Stimulated activated CD4-positive, alpha-beta T cell treated with anti-CD3 and anti-CD28 coated beads, Interleukin-12 subunit alpha, Interleukin-12 subunit beta, amount 100 ng/mL, for 4 hours (primary cell): ENCODE data around the gene BRD4.
"Not testable (repeated sequence)": the region's sequence is repeated elsewhere in the genome, so short reads cannot be mapped to it uniquely, and the experiment has no call there.

Experiments
- DNase-seq: peaks from one replicate; pipeline ENCODE4 v3.0.0-alpha.2; 2020

BRD4 gene

DNA sequence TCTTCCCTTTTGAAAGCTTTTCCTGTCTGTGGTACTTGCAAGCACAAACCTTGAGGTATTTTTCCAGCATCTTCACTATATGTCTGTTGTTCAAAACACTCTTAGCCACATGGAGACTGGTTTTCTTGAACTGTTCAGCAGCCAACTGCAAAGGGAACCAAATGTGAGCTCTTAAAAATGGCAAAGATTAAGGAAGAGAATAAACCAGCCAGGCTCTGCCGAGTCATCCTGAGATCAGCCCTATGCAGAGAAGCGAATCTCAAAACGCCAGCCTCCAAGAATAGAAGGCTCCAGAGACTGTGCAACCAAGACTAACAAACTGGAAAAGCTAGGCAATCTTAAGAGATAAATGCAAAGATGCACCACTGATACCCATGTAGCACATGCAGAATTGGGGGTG lies 26.6 kb upstream of the BRD4 start:
- no peak for DNase-seq

DNA sequence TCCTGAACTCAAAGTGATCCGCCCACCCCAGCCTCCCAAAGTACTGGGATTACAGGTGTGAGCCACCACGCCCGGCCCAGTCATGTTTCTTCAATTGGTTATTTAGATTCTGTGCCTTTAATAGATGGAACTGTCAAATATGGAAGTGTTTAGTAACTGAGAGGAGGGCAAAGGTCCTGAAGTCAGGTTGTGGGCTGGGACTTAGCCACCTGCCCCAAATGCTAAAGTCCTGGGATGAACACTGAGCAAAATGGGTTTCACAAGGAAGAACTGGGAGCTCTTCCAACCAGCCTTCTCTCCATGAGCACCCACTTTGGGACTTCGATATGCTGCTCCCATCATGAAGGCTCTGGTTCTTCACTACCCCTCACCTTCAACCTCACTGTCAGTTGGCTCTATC lies 25.6 kb upstream of the BRD4 start:
- DNase-seq, result no peak

DNA sequence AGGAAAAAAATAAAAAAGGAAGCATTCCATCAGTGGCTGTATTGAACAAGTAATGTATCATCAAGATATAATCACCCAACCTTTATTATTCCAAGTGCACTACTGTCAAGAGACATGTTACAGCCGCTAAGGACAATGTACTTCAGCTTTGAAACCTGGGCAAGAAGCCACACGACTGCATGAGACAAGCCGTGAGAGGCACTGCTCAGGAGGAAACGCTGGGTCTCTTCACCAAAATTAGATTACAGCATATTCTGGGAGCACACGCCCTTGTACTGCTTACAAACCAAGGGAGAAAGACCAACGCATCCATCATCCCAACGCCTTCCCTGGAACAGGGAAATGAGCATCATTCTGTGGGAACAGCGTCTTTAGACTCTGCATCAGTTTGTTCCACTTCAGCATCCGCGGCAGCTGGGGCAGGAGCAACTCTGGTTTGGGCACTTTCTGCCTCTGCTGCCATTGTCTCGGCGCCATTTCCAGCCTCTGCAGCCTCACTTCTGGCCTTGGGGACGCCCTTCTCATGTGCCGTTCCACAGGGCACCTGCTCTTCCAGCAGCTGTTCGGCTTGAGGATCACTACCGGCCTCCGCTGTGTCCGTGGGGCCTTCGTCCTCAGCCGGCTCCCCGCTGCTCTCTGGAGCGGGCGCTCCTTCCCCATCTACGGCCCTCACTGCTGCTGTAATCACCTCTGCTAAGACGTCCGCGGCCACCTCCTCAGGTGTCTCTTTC lies 22.4 kb upstream of the BRD4 start:
- no peak for DNase-seq

DNA sequence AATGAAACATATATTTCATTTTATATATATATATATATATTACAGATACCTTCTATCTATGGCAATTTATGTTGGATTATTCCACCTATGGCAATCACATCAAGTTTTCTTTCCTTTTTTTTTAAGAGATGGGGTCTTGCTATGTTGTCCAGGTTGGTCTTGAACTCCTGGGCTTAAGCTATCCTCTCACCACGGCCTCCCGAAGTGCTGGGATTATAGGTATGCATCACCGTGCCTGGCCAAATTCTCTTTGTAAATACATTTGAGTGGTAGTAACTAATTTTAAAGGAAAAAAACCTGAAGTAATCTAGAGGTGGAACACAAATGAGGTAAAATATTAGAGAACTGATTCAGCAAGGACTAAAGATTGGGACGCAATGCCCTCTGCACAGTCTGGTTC lies 21.6 kb upstream of the BRD4 start:
- no peak for DNase-seq

DNA sequence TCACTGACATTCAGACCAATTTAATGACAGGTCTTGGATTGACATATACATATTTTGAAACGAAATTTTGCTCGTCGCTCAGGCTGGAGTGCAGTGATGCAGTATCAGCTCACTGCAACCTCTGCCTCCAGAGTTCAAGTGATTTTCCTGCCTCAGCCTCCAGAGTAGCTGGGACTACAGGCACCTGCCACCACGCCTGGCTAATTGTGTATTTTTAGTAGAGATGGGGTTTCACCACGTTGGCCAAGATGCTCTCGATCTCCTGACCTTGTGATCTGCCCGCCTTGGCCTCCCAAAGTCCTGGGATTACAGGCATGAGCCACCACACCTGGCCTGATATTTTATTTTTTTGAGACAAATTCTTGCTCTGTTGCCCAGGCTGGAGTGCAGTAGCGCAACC lies 20.2 kb upstream of the BRD4 start:
- DNase-seq, result not testable (repeated sequence)

DNA sequence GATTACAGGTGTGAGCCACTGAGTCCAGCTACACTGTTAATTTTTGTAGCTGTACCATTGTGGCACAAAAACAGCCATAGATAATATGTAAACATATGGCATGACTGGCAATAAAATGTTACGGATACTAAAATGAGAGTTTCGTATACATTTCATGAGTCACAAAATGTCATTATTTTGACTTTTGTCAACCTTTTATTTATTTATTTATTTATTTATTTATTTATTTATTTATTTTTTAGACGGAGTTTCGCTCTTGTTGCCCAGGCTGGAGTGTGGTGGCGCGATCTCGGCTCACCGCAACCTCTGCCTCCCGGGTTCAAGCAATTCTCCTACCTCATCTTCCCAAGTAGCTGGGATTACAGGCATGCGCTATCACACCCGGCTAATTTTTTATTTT lies 9.0 kb upstream of the BRD4 start:
- not testable (repeated sequence) for DNase-seq

DNA sequence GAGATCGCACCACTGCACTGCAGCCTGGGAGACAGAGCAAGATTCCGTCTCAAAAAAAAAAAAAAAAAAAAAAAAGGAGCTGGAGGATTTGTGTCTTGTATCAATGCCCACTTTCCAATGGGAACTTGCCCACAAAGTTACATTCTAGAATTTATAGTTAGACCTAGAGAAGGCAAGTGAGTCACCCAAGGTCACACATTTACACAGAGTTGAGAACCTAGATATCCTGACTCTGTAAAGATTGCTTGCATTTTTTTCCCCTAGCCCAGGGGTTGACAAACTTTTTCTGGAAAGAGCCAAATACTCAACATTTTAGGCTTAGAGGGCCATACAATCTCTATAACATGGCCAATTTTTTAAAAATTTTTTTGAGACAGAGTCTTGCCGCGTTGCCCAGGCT lies 7.7 kb upstream of the BRD4 start:
- DNase-seq, result no peak

DNA sequence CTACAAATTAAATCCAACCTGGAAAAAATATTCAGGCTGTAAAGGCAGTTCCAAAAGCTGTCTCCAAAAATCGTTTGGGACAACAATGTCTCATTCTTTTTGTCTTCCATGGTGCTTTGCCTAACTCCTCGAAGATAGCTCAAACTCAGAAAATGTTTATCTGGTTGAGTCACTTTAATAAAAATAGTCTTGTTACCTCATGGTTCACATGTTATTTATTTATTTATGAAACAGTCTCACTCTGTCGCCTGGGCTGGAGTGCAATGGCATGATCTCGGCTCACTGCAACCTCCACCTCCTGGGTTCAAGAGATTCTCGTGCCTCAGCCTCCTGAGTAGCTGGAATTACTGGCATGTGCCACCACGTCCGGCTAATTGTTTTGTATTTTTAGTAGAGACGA lies 4.9 kb upstream of the BRD4 start:
- no peak for DNase-seq

DNA sequence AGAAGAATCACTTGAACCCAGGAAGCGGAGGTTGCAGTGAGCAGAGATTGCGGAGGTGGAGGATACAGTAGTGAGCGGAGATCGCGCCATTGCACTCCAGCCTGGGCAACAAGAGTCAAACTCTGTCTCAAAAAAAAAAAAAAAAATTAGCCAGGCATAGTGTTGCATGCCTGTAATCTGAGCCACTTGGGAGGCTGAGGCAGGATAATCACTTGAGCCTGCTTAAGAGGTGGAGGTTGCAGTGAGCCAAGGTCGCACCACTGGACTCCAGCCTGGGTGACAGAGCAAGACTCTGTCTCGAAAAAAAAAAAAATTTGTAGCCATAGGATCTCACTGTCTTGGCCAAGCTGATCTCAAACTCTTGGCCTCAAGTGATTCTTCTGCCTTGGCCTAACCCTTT lies 3.7 kb upstream of the BRD4 start:
- not testable (repeated sequence) for DNase-seq

DNA sequence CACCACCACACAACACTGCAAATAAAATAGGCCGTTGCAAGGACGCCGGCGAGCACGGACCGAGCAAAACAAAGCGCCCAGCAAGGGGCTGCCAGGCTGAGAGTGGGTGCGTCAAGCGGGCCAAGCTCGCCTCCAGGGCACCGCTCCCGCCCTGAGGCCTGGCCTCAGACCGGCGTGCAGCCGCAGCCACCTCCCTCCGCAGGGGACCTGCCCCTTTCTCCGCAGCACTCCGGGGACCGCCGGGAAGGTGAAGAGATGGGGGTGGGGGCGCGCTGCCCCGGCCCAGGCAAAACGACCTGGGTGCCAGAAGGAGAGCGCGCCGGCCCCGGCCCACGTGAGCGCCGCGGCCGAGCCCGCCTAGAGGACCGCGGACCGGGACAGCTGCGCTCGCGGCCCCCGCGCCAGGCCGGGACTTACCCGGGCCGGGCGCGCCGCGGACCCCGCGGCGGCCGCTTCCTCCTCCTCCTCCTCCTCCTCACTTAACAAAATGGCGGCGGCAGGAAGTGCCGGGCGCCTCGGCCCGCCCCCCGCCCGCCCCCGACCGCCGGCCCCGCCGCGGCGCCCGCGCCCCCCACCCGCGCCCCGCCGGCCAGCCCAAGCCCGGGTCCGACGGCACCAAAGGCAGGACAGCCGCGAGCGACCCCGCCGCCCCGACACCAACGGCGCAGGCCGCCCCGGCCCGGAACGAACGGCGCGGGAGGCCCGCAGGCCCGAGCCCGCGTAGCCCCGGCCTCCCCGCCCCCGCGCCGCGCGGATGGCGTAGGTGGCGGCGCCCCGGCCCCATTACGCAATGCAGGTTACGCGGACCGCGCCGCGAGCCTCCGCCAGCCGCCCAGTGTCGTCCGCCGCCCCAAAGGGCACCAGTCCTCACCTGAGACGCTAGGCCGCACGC lies 674 bp downstream of the BRD4 start:
- DNase-seq, result peak; percentile 65

DNA sequence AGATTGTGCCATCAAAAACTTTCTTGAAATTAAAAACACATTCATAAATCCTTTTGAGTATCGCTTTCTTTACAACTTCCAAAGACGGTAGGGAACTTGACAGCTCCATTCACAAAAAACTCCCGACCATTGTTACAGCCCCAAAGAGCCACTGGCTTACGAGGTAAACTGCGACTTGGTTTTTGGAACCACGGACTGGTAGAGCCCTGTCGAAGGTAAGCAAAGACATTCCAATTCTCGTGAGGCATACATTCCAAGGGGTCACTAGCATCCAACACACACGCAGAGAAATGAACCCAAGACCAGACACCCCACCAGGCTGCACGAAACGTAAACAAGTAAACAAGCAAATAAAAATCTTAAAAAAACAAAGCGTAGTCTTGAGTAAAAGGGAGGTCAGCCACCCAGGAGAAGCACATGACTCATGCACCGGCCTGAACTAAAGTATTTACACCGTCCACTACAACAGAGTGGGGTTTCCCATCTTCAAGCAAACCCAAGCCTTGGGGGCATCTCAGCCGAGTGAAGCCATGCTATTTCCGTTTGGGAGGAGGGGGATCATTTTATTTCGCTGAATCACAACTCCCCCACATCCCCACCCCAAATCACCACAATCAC lies 1.4 kb downstream of the BRD4 start:
- DNase-seq, result no peak

DNA sequence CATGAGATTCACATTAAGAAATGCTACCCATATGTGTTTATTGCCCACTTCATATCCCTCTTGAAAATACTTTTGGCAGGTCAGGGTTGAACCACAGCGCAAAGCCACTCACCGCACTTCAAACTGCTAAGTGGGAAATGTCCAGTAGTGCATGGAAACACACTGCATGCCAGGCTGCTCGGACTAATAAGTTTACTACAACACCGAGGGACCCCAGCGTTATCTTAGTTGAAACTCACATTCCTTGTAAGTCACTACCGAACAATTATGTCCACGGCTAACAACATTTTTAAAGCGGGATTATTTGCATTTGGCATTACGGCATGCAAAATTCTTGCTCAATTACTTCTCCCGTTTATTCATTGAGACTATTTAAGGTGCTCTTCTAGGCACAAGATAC lies 4.0 kb downstream of the BRD4 start:
- DNase-seq, result no peak

DNA sequence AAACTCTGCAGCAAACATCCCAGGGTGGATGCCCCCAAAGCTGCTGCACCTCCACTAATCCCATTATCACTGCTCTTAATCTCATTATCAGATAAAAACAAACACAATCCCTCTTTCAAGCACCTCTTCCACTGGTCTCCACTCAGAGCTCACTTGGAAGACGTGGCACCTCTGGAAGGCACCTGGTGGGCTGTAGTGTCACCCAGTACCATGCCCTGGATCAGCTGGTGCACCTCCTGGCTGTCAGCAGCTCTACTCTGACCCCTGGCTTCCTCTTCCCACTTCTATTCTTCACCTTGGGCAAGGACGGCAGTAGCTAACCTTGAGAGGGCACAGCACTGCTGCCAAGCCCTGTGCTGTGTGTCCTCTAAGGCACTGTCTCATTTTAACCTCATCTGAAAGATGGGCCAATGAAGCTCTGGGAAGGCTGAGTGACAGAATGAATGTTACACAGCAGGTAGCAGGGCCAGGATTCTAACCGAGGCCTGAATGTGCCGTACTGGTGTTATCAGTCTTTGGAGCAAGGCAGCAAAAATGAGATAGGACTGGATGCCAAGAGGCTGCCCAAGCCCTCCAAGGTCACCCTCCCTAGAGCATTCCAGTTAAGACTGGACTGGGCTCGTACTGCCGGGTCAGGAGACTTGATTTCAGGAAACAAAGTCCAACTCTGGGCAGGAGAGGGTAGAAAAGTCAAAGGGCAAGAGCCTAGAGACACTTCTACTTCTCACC lies 7.4 kb downstream of the BRD4 start:
- no peak for DNase-seq

DNA sequence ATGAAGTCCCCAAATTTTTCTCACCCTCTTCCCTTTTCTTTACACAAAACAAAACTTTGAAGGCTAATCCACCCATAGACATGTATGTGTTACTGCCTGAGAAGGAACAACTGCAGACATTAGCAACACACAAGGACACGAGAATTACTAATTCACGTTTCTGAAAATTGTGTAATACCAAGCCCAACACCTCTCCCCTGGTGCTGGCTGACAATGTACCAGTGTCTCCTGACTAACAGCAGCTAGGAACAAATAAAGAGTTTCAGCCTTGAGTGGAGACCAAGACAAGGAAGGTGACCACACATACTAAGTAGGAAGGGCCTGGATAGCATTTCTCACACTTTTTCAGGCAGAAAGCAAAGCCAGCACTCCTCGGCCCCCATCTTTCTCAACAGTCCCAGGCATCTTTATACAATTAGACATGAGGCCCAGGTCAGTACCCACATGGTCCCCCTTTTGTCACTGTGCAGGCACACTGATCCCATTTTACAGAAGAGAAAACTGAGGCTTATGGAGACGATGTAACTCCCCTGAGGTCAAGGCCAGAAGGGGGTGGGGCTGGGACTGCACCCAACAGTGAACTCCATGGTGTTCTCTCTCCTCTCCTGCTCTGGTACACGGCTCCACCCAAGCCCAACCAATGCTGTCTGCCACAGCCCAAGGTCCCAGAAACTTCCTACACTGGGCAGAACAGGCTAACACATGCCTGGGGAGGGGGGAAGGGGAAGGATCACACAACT lies 8.7 kb downstream of the BRD4 start:
- no peak for DNase-seq

DNA sequence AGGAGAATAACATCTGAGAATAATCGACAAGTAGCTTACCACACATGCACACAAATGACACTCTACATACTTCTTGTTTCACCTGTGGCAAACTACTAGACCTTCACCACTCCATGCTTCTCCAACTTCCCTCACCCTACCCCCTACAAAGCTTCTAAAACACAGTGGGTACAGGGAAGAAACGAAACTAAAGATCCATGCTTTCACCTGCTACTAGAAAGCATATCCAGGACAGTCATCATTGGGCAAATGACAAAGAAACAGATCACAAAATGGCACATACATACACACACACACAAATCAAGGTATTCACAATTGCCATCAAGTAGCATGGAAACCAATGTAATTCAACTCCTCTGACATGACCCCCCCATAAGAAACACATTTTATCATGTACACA lies 10.6 kb downstream of the BRD4 start:
- DNase-seq, result no peak

DNA sequence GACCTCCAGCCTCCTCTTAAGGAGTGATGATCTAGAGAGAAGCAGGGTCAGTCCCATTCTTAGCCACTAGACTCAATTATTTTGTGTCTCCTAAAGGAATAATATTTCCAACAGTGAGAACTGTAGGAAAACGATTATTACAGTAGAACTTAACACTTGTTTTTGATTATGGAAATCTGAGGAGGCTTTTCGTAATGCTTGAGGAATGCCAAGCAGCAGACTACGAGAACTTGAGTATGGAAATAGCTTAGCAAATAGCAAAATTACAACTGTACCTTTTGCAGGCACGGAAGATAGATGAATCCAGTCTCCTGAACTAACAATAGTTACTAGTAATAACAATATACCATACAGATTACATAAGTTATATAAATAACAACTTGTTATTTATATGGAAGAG lies 12.2 kb downstream of the BRD4 start:
- no peak for DNase-seq

DNA sequence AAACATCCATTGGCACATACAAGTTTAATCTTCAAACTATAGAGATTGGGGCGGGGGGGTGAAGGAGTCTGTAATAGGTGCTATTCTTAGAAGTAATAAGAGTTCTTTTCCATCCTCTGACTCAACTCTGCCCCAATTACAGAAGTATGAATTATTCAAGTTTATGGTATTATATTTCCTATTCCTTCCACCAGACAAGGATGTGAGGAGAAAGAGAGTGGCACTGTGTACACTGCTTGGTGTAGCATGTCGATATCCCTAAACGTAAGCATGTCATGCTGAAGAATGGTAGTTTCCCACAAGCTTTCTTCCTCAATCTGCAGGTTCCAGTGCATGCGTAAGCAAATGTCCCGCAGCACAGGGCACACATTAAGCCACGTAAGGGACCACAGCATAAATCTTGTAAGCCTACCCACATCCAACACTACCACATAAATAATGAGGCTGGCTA lies 14.1 kb downstream of the BRD4 start:
- DNase-seq, result no peak

DNA sequence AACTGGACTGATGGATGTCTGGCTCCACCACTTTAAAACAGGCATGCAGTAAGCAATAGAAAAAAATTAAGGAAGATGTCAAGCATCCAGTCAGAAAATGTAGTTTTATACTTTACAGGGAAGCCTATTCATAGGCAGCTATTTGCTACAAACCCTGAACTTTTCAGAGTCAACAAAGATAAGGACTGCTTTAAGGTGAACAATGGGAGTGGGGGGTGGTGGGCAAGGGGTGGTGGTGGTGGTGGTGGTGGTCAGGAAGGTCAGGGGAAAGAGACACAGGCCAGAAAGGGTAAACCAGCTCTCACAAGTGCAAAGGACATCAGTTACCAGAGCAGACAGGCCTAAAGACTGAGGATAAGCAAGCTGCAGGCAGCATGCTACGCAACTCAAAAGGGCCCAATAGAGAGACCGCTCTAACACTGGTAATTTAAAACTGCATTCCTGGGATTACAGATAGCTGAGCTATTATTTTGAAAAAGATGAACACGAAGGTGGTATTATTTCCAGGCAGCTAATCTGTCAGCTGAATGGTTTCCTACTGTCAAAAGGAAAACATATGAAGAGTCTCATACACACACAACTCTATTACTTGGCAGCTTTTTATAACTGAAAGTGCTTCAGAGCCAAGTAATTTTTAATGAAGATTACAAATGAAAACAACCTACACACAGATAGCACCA lies 14.8 kb downstream of the BRD4 start:
- DNase-seq, result no peak

DNA sequence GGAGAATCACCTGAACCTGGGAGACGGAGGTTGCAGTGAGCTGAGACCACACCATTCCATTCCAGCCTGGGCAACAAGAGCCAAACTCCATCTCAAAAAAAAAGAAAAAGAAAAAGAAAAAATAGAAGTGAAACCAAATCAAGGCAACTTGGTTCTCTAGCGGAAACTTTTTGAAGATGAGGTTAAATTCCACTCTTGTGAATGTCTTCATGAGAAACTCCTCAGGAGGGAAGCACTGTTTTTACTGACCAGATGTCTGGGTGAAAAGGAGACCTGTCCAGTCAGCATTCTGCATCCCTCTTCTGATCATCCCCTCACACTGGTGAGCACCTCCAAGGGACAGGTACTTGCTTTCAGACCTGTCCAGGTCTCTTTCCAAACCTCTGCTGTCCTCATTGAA lies 15.8 kb downstream of the BRD4 start:
- DNase-seq, result no peak

DNA sequence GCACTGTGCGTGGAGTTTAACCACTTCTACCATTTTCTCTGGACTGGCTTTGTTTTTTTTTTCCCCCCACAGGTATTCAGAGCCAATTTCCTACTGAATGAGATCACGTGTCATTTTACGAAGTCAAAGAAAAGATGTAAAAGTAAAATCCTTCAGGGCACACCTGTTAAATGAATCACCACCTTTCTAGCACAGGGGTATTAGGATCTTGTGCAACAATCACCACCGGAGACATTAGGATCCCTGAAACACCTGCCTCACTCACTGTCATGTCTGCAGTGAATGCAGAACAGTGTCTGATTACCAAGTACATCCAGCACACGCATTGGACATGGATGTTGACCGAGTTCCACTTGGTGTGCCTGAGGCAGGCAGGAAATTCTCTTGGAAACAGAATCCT lies 17.2 kb downstream of the BRD4 start:
- DNase-seq, result no peak

DNA sequence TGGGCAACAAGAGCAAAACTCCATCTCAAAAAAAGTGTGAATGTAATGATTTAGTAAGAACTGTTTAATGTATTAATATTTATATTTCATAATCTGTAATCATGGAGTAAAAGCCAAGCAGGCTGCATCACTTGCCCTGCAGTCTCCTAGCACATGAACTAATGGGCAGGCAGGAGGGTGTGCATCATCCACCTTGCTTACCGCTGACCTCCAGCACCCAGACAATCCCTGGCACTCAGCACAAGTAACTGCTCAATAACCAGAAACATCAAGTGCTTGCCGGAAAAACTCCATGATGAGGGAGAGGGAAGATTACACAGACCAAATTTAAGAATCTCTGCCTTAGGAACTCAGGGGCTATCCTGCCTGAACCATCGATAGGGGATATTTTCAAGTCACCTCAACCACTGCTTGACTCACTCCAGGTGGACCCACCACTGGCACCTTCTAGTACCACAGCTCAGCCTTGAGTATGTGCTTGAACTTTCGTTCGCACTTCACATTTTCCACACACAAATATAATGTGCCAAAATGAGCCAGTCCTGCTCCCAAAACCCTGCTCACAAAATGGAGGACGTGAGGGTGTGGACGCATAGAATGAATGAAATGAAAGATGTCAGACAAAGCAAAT lies 18.6 kb downstream of the BRD4 start:
- DNase-seq, result no peak
